Measurements from ENCODE around the gene CCDC177.
"Not testable (repeated sequence)": the region's sequence is repeated elsewhere in the genome, so short reads cannot be mapped to it uniquely, and the experiment has no call there.

The CCDC177 gene

GRCh38 chr14:69605738-69606137 lies 31.1 kb upstream of the CCDC177 start:
- FAIRE-seq: no peak
- no peak for DNase-seq (ENCODE audit: extremely low spot score, insufficient read length, low read depth)

GRCh38 chr14:69600304-69600891 lies 25.7 kb upstream of the CCDC177 start:
- FAIRE-seq (no peak), DNase-seq (ENCODE audit: extremely low spot score, insufficient read length, low read depth) (no peak)

GRCh38 chr14:69599431-69599830 lies 24.8 kb upstream of the CCDC177 start:
- not testable (repeated sequence) for FAIRE-seq; DNase-seq (ENCODE audit: extremely low spot score, insufficient read length, low read depth)

GRCh38 chr14:69595336-69595735 lies 20.7 kb upstream of the CCDC177 start:
- no peak for FAIRE-seq

GRCh38 chr14:69594846-69595245 lies 20.2 kb upstream of the CCDC177 start:
- FAIRE-seq (no peak), DNase-seq (ENCODE audit: extremely low spot score, insufficient read length, low read depth) (no peak)

More at GRCh38 chr14:69595336-69595735, 20.7 kb upstream of the CCDC177 start:
- DNase-seq (ENCODE audit: extremely low spot score, insufficient read length, low read depth): no peak

GRCh38 chr14:69593018-69593677 lies 18.5 kb upstream of the CCDC177 start:
- DNase-seq (ENCODE audit: extremely low spot score, insufficient read length, low read depth) (no peak), FAIRE-seq (no peak)

- no peak for DNase-seq (ENCODE audit: extremely low spot score, insufficient read length, low read depth)
Observed at GRCh38 chr14:69591317-69591716, 16.6 kb upstream of the CCDC177 start.

GRCh38 chr14:69587389-69587788 lies 12.7 kb upstream of the CCDC177 start:
- FAIRE-seq: no peak
- no peak for DNase-seq (ENCODE audit: extremely low spot score, insufficient read length, low read depth)

More at GRCh38 chr14:69591317-69591716, 16.6 kb upstream of the CCDC177 start:
- FAIRE-seq: no peak

GRCh38 chr14:69586404-69586803 lies 11.7 kb upstream of the CCDC177 start:
- FAIRE-seq (no peak), DNase-seq (ENCODE audit: extremely low spot score, insufficient read length, low read depth) (no peak)

- FAIRE-seq: no peak
- DNase-seq (ENCODE audit: extremely low spot score, insufficient read length, low read depth): no peak
Observed at GRCh38 chr14:69584389-69584788, 9.7 kb upstream of the CCDC177 start.

GRCh38 chr14:69582829-69583228 lies 8.2 kb upstream of the CCDC177 start:
- no peak for FAIRE-seq
- no peak for DNase-seq (ENCODE audit: extremely low spot score, insufficient read length, low read depth)

GRCh38 chr14:69582212-69582611 lies 7.5 kb upstream of the CCDC177 start:
- DNase-seq (ENCODE audit: extremely low spot score, insufficient read length, low read depth): no peak
- FAIRE-seq: no peak

- no peak for FAIRE-seq
- DNase-seq (ENCODE audit: extremely low spot score, insufficient read length, low read depth): no peak
Observed at GRCh38 chr14:69581316-69581935, 6.8 kb upstream of the CCDC177 start.

- FAIRE-seq (no peak), DNase-seq (ENCODE audit: extremely low spot score, insufficient read length, low read depth) (no peak)
Observed at GRCh38 chr14:69580009-69580577, 5.4 kb upstream of the CCDC177 start.

GRCh38 chr14:69579476-69579875 lies 4.8 kb upstream of the CCDC177 start:
- no peak for FAIRE-seq

GRCh38 chr14:69574954-69575295 lies 254 bp upstream of the CCDC177 start:
- no peak for FAIRE-seq
- DNase-seq (ENCODE audit: extremely low spot score, insufficient read length, low read depth): no peak

More at GRCh38 chr14:69579476-69579875, 4.8 kb upstream of the CCDC177 start:
- DNase-seq (ENCODE audit: extremely low spot score, insufficient read length, low read depth): no peak

- DNase-seq (ENCODE audit: extremely low spot score, insufficient read length, low read depth) (no peak), FAIRE-seq (no peak)
Observed at GRCh38 chr14:69573831-69574262, 824 bp downstream of the CCDC177 start.

GRCh38 chr14:69573205-69573830 lies 1.4 kb downstream of the CCDC177 start:
- DNase-seq (ENCODE audit: extremely low spot score, insufficient read length, low read depth) (no peak), FAIRE-seq (no peak)

GRCh38 chr14:69572841-69573135 lies 1.9 kb downstream of the CCDC177 start:
- FAIRE-seq (no peak), DNase-seq (ENCODE audit: extremely low spot score, insufficient read length, low read depth) (no peak)

- no peak for DNase-seq (ENCODE audit: extremely low spot score, insufficient read length, low read depth)
- FAIRE-seq: no peak
Observed at GRCh38 chr14:69572030-69572840, 2.4 kb downstream of the CCDC177 start.

All from GM18507 (cell line).